Activated gamma-delta T cell treated with Interleukin-2 at 50 U/mL for 16 hours (primary cell): Measurements from ENCODE around the gene TMEM192.
"Not testable (repeated sequence)": the region's sequence is repeated elsewhere in the genome, so short reads cannot be mapped to it uniquely, and the experiment has no call there.

Experiments used
- DNase-seq: peaks from one replicate; pipeline ENCODE4 v3.0.0-alpha.2; 2020

Gene TMEM192

GRCh38 chr4:165112368-165113121 lies at the start of gene TMEM192:
TSS of gene TMEM192 (minus strand) at chr4:165112860. CDS start at chr4:165112773, 87 bp downstream.
- peak; percentile 89 for DNase-seq

- DNase-seq = no peak
Observed at GRCh38 chr4:165158762-165159161, 46.1 kb upstream of the TMEM192 start.

- no peak for DNase-seq
Observed at GRCh38 chr4:165156906-165157305, 44.2 kb upstream of the TMEM192 start.

- DNase-seq = no peak
Observed at GRCh38 chr4:165154482-165154881, 41.8 kb upstream of the TMEM192 start.

GRCh38 chr4:165152527-165152926 lies 39.9 kb upstream of the TMEM192 start:
- no peak for DNase-seq

- no peak for DNase-seq
Observed at GRCh38 chr4:165151734-165152133, 39.1 kb upstream of the TMEM192 start.

GRCh38 chr4:165150545-165150944 lies 37.9 kb upstream of the TMEM192 start:
- DNase-seq = no peak

- DNase-seq = no peak
Observed at GRCh38 chr4:165138843-165139242, 26.2 kb upstream of the TMEM192 start.

GRCh38 chr4:165137205-165137604 lies 24.5 kb upstream of the TMEM192 start:
- no peak for DNase-seq

GRCh38 chr4:165136529-165136928 lies 23.9 kb upstream of the TMEM192 start:
- no peak for DNase-seq

- DNase-seq = no peak
Observed at GRCh38 chr4:165133150-165133549, 20.5 kb upstream of the TMEM192 start.

- peak; percentile 78 for DNase-seq
Observed at GRCh38 chr4:165131247-165131832, 18.7 kb upstream of the TMEM192 start.

GRCh38 chr4:165129924-165130323 lies 17.3 kb upstream of the TMEM192 start:
- no peak for DNase-seq

- DNase-seq = not testable (repeated sequence)
Observed at GRCh38 chr4:165125869-165126499, 13.3 kb upstream of the TMEM192 start.

- DNase-seq = no peak
Observed at GRCh38 chr4:165124488-165124887, 11.8 kb upstream of the TMEM192 start.

GRCh38 chr4:165118256-165118909 lies 5.7 kb upstream of the TMEM192 start:
- no peak for DNase-seq

GRCh38 chr4:165115301-165115700 lies 2.6 kb upstream of the TMEM192 start:
- DNase-seq = no peak

GRCh38 chr4:165111906-165112367 lies 723 bp downstream of the TMEM192 start:
- DNase-seq = no peak

- DNase-seq = no peak
Observed at GRCh38 chr4:165106518-165106917, 6.1 kb downstream of the TMEM192 start.

- DNase-seq = no peak
Observed at GRCh38 chr4:165101641-165102040, 11.0 kb downstream of the TMEM192 start.

- DNase-seq = no peak
Observed at GRCh38 chr4:165096776-165097175, 15.9 kb downstream of the TMEM192 start.

- no peak for DNase-seq
Observed at GRCh38 chr4:165095291-165095690, 17.4 kb downstream of the TMEM192 start.

GRCh38 chr4:165094873-165095272 lies 17.8 kb downstream of the TMEM192 start:
- DNase-seq = no peak
